Natural killer cell (primary cell): ENCODE results near the gene FZD1. TPM values are rescaled to one million over a fixed set of nuclear protein-coding genes. Genes with fewer than 3 reads are reported as not detected.
"Not testable (repeated sequence)": the region's sequence is repeated elsewhere in the genome, so short reads cannot be mapped to it uniquely, and the experiment has no call there.

Experiments used
- ATAC-seq, 3 donors: fragments of 150-1000 bp in 2 of 3; fragments of 200-7000 bp in 1 of 3; cut with Tn5 transposase; 1 replicate in 1 of 3; 2 replicates in 2 of 3; pipeline ENCODE4 v1.10.0; 2021; ENCODE audit warnings: mild to moderate bottlenecking in 2 of 3, moderate library complexity in 2 of 3
- DNase-seq, 2 donors: peaks; one replicate each; pipeline versions ENCODE4 v3.0.0 to v3.0.0-alpha.2; 2013 to 2021; ENCODE audit warnings: mixed read lengths in 1 of 2
- H3K27ac ChIP-seq: one replicate; pipeline ENCODE4 v1.5.1; 2013; ENCODE audit warnings: mild to moderate bottlenecking, low read length
- H3K27me3 ChIP-seq: one replicate; pipeline ENCODE4 v1.6.1; 2013; ENCODE audit warnings: low read length; ENCODE audit not compliant: control insufficient read depth, insufficient read depth
- H3K36me3 ChIP-seq: one replicate; pipeline ENCODE4 v1.6.1; 2013; ENCODE audit warnings: low read length; ENCODE audit not compliant: control insufficient read depth, insufficient read depth
- H3K4me1 ChIP-seq: one replicate; pipeline ENCODE4 v1.6.1; 2013; ENCODE audit warnings: low read length; ENCODE audit not compliant: control insufficient read depth, insufficient read depth
- H3K4me3 ChIP-seq: one replicate; pipeline ENCODE4 v1.5.1; 2013; ENCODE audit warnings: low read length
- H3K9me3 ChIP-seq: one replicate; pipeline ENCODE4 v1.6.1; 2013; ENCODE audit warnings: low read length; ENCODE audit not compliant: control insufficient read depth, insufficient read depth
- H3K27ac Mint-ChIP-seq, 2 donors: one replicate each; pipeline ENCODE4 v1.8.0; 2022; ENCODE audit warnings: mild to moderate bottlenecking in 2 of 2, mixed read lengths in 2 of 2, moderate library complexity in 1 of 2
- H3K27me3 Mint-ChIP-seq, 2 donors: one replicate each; pipeline ENCODE4 v1.8.0; 2022; ENCODE audit warnings: low read depth in 2 of 2, mixed read lengths in 2 of 2
- H3K36me3 Mint-ChIP-seq: one replicate; pipeline ENCODE4 v1.8.0; 2022; ENCODE audit warnings: mixed read lengths
- H3K4me1 Mint-ChIP-seq, 2 donors: one replicate each; pipeline ENCODE4 v1.8.0; 2022; ENCODE audit warnings: mixed read lengths in 2 of 2
- H3K4me3 Mint-ChIP-seq: one replicate; pipeline ENCODE4 v1.8.0; 2022; ENCODE audit warnings: mild to moderate bottlenecking, moderate library complexity, mixed read lengths
- H3K9me3 Mint-ChIP-seq, 2 donors: one replicate each; pipeline ENCODE4 v1.8.0; 2022; ENCODE audit warnings: mixed read lengths in 2 of 2
- WGBS: methylation state at CpG from one replicate; pipeline ENCODE4 v1.1.7; 2013; ENCODE audit warnings: missing lambda C conversion rate; ENCODE audit not compliant: insufficient coverage; 5-methylcytosine and 5-hydroxymethylcytosine counted together
- intact Hi-C: fragments of 100-400 bp; cut with micrococcal nuclease; formaldehyde crosslinking; loops from one replicate; pipeline ENCODE4 v1.14.2; 2022
- total RNA-seq, 4 donors: library from RNA; stranded (reverse); fragments of 120-200 nt in 1 of 4; gene quantifications; one replicate each; pipeline versions ENCODE4 v1.2.3 to v1.2.4, GENCODE V29; 2013 to 2022
- TF ChIP-seq, protein P1 (sequence below): fragments of 200-600 bp; IDR thresholded peaks from one replicate; pipeline ENCODE4 v1.8.0; 2022; ENCODE audit warnings: antibody characterized with exemption

FZD1 gene
- total RNA-seq, 3 donors from 2014 or later (not counting 1 experiment from before 2014, with no cell fraction given), result 0.14 to 0.80 (median 0.65) TPM

DNA sequence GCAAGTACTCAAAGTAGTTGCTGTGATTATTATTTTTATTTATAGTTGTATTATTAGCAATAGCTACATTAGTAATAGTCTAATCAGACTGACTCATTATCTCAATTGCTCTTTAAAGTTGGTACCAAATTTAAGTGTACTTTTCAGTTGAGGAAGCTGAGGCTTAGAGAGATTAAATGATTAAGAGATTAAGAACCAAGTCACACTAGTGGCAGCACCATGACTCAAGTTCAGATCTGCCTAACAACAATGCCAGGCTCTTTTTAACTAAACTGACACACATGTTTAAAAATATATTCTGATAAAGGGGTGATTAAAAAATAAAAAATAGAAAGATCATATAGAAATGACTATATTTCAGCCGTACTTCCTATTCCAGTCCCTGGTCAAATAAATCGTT lies 42.0 kb downstream of the FZD1 start:
- Mint-ChIP-seq H3K36me3 (no peaks in the 10 kb centered on the region), H3K27ac (no peak overlapping the region), H3K4me3 (no peak overlapping the region), H3K4me1 (no peaks in the 10 kb centered on the region), H3K27me3 (no peaks in the 10 kb centered on the region), H3K9me3 (peaks cover 0 to 3% of the 10 kb centered on the region in 2 donors)
- H3K4me3 ChIP-seq, result no peak overlapping the region
- no peaks in the 10 kb centered on the region for H3K4me1 ChIP-seq
- ATAC-seq (no peak), DNase-seq (no peak)
- WGBS, result no CpG with 5 or more reads among the region's 2 CpGs
- no peaks in the 10 kb centered on the region for H3K9me3 ChIP-seq
- no peaks in the 10 kb centered on the region for H3K27me3 ChIP-seq
- intact Hi-C loops, result no loop called here
- H3K27ac ChIP-seq, result no peak overlapping the region
- no peaks in the 10 kb centered on the region for H3K36me3 ChIP-seq
- TF ChIP-seq, protein P1, sequence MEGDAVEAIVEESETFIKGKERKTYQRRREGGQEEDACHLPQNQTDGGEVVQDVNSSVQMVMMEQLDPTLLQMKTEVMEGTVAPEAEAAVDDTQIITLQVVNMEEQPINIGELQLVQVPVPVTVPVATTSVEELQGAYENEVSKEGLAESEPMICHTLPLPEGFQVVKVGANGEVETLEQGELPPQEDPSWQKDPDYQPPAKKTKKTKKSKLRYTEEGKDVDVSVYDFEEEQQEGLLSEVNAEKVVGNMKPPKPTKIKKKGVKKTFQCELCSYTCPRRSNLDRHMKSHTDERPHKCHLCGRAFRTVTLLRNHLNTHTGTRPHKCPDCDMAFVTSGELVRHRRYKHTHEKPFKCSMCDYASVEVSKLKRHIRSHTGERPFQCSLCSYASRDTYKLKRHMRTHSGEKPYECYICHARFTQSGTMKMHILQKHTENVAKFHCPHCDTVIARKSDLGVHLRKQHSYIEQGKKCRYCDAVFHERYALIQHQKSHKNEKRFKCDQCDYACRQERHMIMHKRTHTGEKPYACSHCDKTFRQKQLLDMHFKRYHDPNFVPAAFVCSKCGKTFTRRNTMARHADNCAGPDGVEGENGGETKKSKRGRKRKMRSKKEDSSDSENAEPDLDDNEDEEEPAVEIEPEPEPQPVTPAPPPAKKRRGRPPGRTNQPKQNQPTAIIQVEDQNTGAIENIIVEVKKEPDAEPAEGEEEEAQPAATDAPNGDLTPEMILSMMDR, result no peak

DNA sequence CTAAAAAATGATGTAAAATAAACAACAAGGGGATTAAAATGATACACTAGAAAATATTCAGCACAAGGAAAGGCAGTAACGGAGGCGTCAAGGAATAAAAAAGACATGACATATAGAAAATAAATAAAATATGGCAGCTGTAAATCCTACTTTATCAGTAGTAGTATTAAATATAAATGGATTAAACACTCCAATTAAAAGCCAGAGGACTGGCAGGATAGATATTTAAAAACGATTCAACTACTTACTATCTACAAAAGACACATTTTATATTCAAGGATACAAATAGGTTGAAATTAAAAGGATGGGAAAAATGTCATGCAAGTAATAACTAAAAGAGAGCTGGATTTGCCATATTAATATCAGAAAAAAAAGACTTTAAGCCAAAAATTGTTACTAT lies 43.2 kb downstream of the FZD1 start:
- no peak overlapping the region for H3K27ac ChIP-seq
- peaks cover 2 to 3% of the 10 kb centered on the region in 2 donors for H3K9me3 Mint-ChIP-seq
- ATAC-seq (no peak), DNase-seq (no peak)
- no peaks in the 10 kb centered on the region for H3K36me3 Mint-ChIP-seq
- H3K36me3 ChIP-seq, result no peaks in the 10 kb centered on the region
- H3K27me3 Mint-ChIP-seq, result no peaks in the 10 kb centered on the region
- no CpG with 5 or more reads among the region's 3 CpGs for WGBS
- TF ChIP-seq, protein P1, result no peak
- H3K4me3 Mint-ChIP-seq, result no peak overlapping the region
- H3K9me3 ChIP-seq, result no peaks in the 10 kb centered on the region
- no peak overlapping the region for H3K4me3 ChIP-seq
- no peaks in the 10 kb centered on the region for H3K27me3 ChIP-seq
- H3K4me1 Mint-ChIP-seq, result no peaks in the 10 kb centered on the region
- no peak overlapping the region for H3K27ac Mint-ChIP-seq
- H3K4me1 ChIP-seq, result no peaks in the 10 kb centered on the region
- intact Hi-C loops, result no loop called here

GRCh38 chr7:91308191-91308590 lies 44.0 kb downstream of the FZD1 start:
- H3K27ac ChIP-seq, H3K4me1 ChIP-seq, H3K36me3 Mint-ChIP-seq, H3K27me3 ChIP-seq, H3K27me3 Mint-ChIP-seq, H3K4me3 Mint-ChIP-seq, H3K9me3 ChIP-seq, ATAC-seq, H3K9me3 Mint-ChIP-seq, H3K36me3 ChIP-seq, H3K4me1 Mint-ChIP-seq, H3K27ac Mint-ChIP-seq, H3K4me3 ChIP-seq, DNase-seq, intact Hi-C loops: not testable (repeated sequence)
- WGBS, result 30% methylated on average over 2 of the region's 3 CpGs

DNA sequence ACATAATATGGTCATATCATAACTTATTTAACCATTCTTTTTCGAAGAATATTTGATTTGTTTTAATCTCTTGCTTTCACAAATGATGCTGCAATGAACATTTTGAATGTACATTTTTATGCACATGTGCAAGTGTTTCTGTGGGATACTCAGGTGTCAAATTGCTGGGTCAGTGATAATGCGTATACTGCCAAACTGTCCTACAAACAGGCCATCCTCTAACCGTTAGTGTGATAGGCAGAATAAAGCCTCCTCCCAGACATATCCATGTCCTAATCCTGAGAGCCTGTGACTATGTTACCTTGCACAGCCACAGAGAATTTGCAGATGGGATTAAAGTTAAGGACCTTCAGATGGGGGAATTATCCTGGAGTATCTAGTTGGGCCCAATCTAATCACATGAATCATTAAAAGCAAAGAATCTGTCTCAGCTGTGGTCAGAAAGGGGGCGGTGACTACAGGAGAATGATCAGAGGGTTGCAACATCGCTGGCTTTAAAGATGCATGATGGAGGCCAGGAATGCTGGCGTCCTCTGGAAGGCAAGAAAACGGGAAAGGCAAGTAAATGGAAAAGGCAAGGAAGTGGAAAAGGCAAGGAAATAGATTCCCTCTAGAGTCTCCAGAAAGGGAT lies 46.7 kb downstream of the FZD1 start:
- no peak overlapping the region for H3K4me3 Mint-ChIP-seq
- H3K27me3 Mint-ChIP-seq, result no peaks in the 10 kb centered on the region
- H3K27me3 ChIP-seq, result no peaks in the 10 kb centered on the region
- no peaks in the 10 kb centered on the region for H3K9me3 ChIP-seq
- no peak overlapping the region for H3K4me3 ChIP-seq
- TF ChIP-seq, protein P1, result no peak
- no peak overlapping the region for H3K27ac Mint-ChIP-seq
- no peak overlapping the region for H3K27ac ChIP-seq
- ATAC-seq, result no peak
- intact Hi-C loops, result no loop called here
- no peaks in the 10 kb centered on the region for H3K4me1 Mint-ChIP-seq
- 85% methylated on average over 7 of the region's 7 CpGs for WGBS
- H3K36me3 Mint-ChIP-seq, result no peaks in the 10 kb centered on the region
- no peaks in the 10 kb centered on the region for H3K4me1 ChIP-seq
- peaks cover 2 to 3% of the 10 kb centered on the region in 2 donors for H3K9me3 Mint-ChIP-seq
- no peaks in the 10 kb centered on the region for H3K36me3 ChIP-seq
- DNase-seq, result no peak
